ENCODE data around the gene ULK4.

DNA sequence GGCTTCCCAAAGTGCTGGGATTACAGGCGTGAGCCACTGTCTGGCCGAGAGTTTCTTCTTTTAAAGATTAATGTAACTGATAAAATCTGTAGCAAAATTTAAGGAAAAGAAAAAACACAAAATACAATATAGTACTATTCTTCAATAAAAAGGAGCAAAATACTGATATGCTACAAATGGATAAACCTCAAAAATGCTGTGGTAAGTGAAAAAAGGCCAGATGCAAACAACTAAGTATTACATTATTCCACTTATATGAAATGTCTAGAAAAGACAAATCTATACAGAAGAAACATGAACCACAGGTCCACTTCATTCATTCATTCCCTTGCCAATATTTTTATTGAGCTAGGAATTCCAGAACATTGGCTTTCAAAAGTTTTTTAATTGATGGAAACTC lies 463.1 kb downstream of the ULK4 start:
- TF ChIP-seq MEF2A (IDR thresholded peaks at IDR 0.05; ENCODE audit: borderline replicate concordance, low read depth): no peak
- no peak for TF ChIP-seq POLR2AphosphoS5 (IDR thresholded peaks at IDR 0.05; ENCODE audit: low read depth, low read length)
- no peak for TF ChIP-seq SIN3A (IDR thresholded peaks at IDR 0.05; ENCODE audit: borderline replicate concordance, low read depth, low read length)
- TF ChIP-seq, protein P1, sequence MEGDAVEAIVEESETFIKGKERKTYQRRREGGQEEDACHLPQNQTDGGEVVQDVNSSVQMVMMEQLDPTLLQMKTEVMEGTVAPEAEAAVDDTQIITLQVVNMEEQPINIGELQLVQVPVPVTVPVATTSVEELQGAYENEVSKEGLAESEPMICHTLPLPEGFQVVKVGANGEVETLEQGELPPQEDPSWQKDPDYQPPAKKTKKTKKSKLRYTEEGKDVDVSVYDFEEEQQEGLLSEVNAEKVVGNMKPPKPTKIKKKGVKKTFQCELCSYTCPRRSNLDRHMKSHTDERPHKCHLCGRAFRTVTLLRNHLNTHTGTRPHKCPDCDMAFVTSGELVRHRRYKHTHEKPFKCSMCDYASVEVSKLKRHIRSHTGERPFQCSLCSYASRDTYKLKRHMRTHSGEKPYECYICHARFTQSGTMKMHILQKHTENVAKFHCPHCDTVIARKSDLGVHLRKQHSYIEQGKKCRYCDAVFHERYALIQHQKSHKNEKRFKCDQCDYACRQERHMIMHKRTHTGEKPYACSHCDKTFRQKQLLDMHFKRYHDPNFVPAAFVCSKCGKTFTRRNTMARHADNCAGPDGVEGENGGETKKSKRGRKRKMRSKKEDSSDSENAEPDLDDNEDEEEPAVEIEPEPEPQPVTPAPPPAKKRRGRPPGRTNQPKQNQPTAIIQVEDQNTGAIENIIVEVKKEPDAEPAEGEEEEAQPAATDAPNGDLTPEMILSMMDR (IDR thresholded peaks at IDR 0.05): no peak
- TF ChIP-seq TAF1 (IDR thresholded peaks at IDR 0.05; ENCODE audit: borderline replicate concordance, low read depth, low read length): no peak
- TF ChIP-seq EP300 (IDR thresholded peaks at IDR 0.05; ENCODE audit: borderline replicate concordance in 1 of 2, low read depth in 1 of 2, low read length in 1 of 2): no peak
